Neural cell (in vitro differentiated cells): ENCODE results near the gene GNG12. TPM values are rescaled to one million over a fixed set of nuclear protein-coding genes. Genes with fewer than 3 reads are reported as not detected.

Experiments used
- H2AFZ ChIP-seq: fragments of 200-600, 300-800 bp; sonication (generic), shearing (Covaris generic); 2 replicates; pipeline ENCODE4 v1.6.0; 2014; ENCODE audit warnings: low read depth, mild to moderate bottlenecking, antibody characterized with exemption, low read length, moderate library complexity
- H3F3A ChIP-seq: fragments of 200-600 bp; shearing (Covaris generic); 2 replicates; pipeline ENCODE4 v1.6.1; 2016; ENCODE audit warnings: mild to moderate bottlenecking, moderate library complexity, mixed read lengths, antibody characterized with exemption, low read length; ENCODE audit not compliant: insufficient read depth, poor library complexity, severe bottlenecking
- H3K27ac ChIP-seq: fragments of 200-600, 300-800 bp; sonication (generic), shearing (Covaris generic); 2 replicates; pipeline ENCODE4 v1.5.1; 2014; ENCODE audit warnings: mild to moderate bottlenecking, low read length, moderate library complexity
- H3K27me3 ChIP-seq: fragments of 300-800, 200-600 bp; sonication (generic), shearing (Covaris generic); 2 replicates; pipeline ENCODE4 v1.6.0; 2014; ENCODE audit warnings: mild to moderate bottlenecking, low read depth, low read length, moderate library complexity; ENCODE audit not compliant: insufficient read depth
- H3K36me3 ChIP-seq: fragments of 300-800, 200-600 bp; sonication (generic), shearing (Covaris generic); 2 replicates; pipeline ENCODE4 v1.5.1; 2014; ENCODE audit warnings: mild to moderate bottlenecking, antibody characterized with exemption, low read length, moderate library complexity; ENCODE audit not compliant: insufficient read depth
- H3K4me2 ChIP-seq: fragments of 300-800, 200-600 bp; sonication (generic), shearing (Covaris generic); 2 replicates; pipeline ENCODE4 v1.6.0; 2014; ENCODE audit warnings: mild to moderate bottlenecking, low read length
- H3K4me3 ChIP-seq: fragments of 300-800, 200-600 bp; sonication (generic), shearing (Covaris generic); 2 replicates; pipeline ENCODE4 v1.5.1; 2014; ENCODE audit warnings: mild to moderate bottlenecking, low read length, moderate library complexity
- H3K79me2 ChIP-seq: fragments of 200-600 bp; shearing (Covaris generic); replicated peaks from 2 replicates; pipeline ENCODE4 v1.6.0; 2014; ENCODE audit warnings: mild to moderate bottlenecking, low read length, moderate library complexity; ENCODE audit not compliant: insufficient read depth
- H3K9ac ChIP-seq: fragments of 300-800, 200-600 bp; sonication (generic), shearing (Covaris generic); 2 replicates; pipeline ENCODE4 v1.6.1; 2016; ENCODE audit warnings: mild to moderate bottlenecking, low read length, mixed read lengths
- H3K9me2 ChIP-seq: fragments of 200-600 bp; shearing (Covaris generic); 2 replicates; pipeline ENCODE4 v1.6.1; 2016; ENCODE audit warnings: mild to moderate bottlenecking, low read length, mixed read lengths; ENCODE audit not compliant: insufficient read depth
- H3K9me3 ChIP-seq: fragments of 200-600, 300-800 bp; sonication (generic), shearing (Covaris generic); 2 replicates; pipeline ENCODE4 v1.6.1; 2016; ENCODE audit warnings: mild to moderate bottlenecking, mixed run types, low read length, moderate library complexity, mixed read lengths
- H4K20me1 ChIP-seq: fragments of 200-600 bp; shearing (Covaris generic); 2 replicates; pipeline ENCODE4 v1.6.1; 2016; ENCODE audit warnings: mild to moderate bottlenecking, mixed run types; ENCODE audit not compliant: insufficient read depth
- EP300 ChIP-seq: fragments of 450-650 bp; conservative IDR thresholded peaks from 2 replicates; pipeline ENCODE4 v1.6.1; 2014; ENCODE audit warnings: antibody characterized with exemption, mild to moderate bottlenecking, moderate library complexity; ENCODE audit not compliant: poor library complexity, severe bottlenecking
- EZH2 ChIP-seq: fragments of 200-600, 300-800 bp; shearing (Covaris generic), sonication (generic); IDR thresholded peaks from 2 replicates; pipeline ENCODE4 v1.6.1; 2014; ENCODE audit warnings: antibody characterized with exemption, low read length, borderline replicate concordance, mild to moderate bottlenecking; ENCODE audit not compliant: insufficient read depth, poor library complexity, severe bottlenecking
- MXI1 ChIP-seq: fragments of 450-650 bp; conservative IDR thresholded peaks from 2 replicates; pipeline ENCODE4 v1.6.1; 2014; ENCODE audit warnings: antibody characterized with exemption, mild to moderate bottlenecking; ENCODE audit not compliant: poor library complexity, severe bottlenecking
- POLR2AphosphoS5 ChIP-seq: IDR thresholded peaks from 2 replicates; pipeline ENCODE4 v1.6.1; 2012
- REST ChIP-seq: IDR thresholded peaks from 2 replicates; pipeline ENCODE4 v1.6.1; 2012; ENCODE audit warnings: borderline replicate concordance
- SMC3 ChIP-seq: fragments of 450-650 bp; conservative IDR thresholded peaks from 2 replicates; pipeline ENCODE4 v1.6.1; 2014; ENCODE audit warnings: antibody characterized with exemption, mild to moderate bottlenecking, moderate library complexity; ENCODE audit not compliant: poor library complexity
- TAF1 ChIP-seq: IDR thresholded peaks from 2 replicates; pipeline ENCODE4 v1.6.1; 2012; ENCODE audit warnings: low read depth
- polyA plus RNA-seq: library from polyadenylated mRNA; depleted of rRNA; stranded (reverse); fragments of >200 nt; gene quantifications from 2 replicates; pipeline ENCODE4 v1.2.3, GENCODE V29; 2014

The GNG12 gene
- polyA plus RNA-seq, 1 donor from 2014 or later: 0.35 TPM

GRCh38 chr1:67675800-67676199 is 157.5 kb downstream of the GNG12 start:
- Histone ChIP-seq H3K36me3 (no peaks in the 10 kb centered on the region), H3K27me3 (no peaks in the 10 kb centered on the region), H3K27ac (no peak overlapping the region), H3K4me3 (no peak overlapping the region), H3K9me3 (no peaks in the 10 kb centered on the region), H4K20me1 (no peaks in the 10 kb centered on the region), H3K4me2 (no peak overlapping the region), H2AFZ (no peak overlapping the region), H3K79me2 (no peaks in the 10 kb centered on the region), H3K9me2 (no peaks in the 10 kb centered on the region), H3F3A (no peaks in the 10 kb centered on the region), H3K9ac (no peak overlapping the region)
- no peak for TF ChIP-seq POLR2AphosphoS5
- no peak for TF ChIP-seq SMC3
- no peak for TF ChIP-seq EZH2
- no peak for TF ChIP-seq REST

GRCh38 chr1:67674260-67675011 is 158.8 kb downstream of the GNG12 start:
- Histone ChIP-seq H3K27ac (no peak overlapping the region), H3K79me2 (no peaks in the 10 kb centered on the region), H2AFZ (no peak overlapping the region), H3F3A (no peaks in the 10 kb centered on the region), H3K9ac (no peak overlapping the region), H3K9me3 (no peaks in the 10 kb centered on the region), H3K9me2 (no peaks in the 10 kb centered on the region), H3K36me3 (no peaks in the 10 kb centered on the region), H3K27me3 (no peaks in the 10 kb centered on the region), H4K20me1 (no peaks in the 10 kb centered on the region), H3K4me2 (no peak overlapping the region), H3K4me3 (no peak overlapping the region)
- TF ChIP-seq EZH2 (no peak), SMC3 (no peak), EP300 (no peak), REST (no peak), MXI1 (no peak), TAF1 (no peak), POLR2AphosphoS5 (no peak)
